Measurements from ENCODE around the gene PANX1.
"Not testable (repeated sequence)": the region's sequence is repeated elsewhere in the genome, so short reads cannot be mapped to it uniquely, and the experiment has no call there.

The PANX1 gene

DNA sequence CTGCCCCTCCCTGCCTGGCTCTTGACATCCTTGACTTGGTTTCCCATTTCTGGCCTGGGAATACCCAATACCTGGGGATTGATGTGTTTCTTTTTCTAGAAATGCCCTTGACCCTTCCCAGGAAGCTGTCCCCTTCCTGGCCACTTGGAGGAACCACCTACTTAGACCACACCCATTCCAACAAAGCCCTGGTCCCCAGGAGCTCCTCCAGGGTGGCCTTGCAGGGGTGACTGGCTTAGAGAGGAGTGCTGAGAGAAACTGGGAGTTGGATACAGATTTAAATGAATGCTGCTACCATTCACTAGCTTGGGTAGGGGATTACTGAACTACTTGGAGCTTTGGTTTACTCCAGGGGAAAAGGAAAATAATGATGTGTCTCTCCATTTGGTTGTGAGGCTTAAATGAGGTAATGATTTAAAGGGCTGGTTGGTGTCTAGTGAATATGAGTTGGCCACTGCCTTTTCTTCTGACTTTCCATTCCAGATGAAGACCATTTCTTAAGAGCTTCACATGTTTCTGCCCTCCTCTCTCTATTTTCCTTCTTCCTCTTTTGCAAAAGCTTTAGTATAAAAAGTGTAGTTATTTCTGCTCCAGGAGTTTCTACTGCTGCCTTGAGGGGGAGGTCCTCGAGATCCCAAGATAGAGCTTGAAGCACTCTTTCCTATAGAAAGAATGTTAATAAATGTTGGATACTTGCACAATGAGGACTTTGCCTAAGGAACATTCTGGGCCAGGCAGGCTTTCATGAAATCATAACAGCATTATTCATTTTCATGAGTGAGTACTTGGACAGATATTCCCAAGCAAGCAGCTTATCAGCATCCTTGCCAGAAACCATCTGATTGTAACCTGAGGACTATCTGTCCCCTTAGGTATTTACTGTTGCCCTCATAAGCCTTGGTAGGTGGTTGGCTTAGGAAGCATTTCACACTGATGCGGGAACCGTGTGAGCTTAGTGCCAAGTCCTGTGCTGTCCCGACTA is 22.4 kb downstream of the PANX1 start:
- DNase-seq: no peak

DNA sequence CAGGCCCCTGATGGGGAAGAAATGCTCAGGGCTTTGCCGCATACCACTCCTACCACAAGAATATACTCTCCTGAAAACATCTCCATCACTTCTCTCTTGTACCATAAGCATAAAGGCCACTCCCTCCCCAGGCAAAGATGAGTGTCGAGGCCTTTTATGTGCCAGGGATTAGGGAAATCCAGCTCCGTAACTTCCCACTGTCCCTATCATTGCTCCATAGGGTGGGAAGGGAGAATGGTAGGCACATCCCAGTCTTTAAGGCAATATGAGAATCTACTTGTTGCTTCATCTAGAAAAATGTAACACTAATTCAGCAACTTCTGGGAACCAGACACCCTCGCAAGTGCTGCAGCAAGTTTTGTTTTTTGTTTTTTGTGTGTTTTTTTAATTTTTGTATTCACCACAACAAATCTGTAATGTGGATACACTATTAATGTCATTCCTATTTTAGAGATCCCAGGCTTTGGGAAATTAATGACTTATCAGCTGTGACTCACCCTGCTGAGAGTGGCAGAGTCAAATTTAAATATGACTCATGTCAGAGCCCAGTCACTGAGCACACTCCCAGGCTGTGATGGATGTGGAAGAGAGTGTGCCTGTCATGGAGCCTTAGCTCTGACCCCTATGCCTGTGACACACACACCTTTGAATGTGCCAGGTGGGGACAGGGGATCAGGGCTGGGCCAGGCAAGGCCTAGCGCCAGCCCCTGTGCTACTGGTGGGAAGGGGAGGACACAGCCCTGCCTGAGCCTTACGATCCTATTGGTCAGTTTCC is 23.4 kb downstream of the PANX1 start:
- no peak for DNase-seq

DNA sequence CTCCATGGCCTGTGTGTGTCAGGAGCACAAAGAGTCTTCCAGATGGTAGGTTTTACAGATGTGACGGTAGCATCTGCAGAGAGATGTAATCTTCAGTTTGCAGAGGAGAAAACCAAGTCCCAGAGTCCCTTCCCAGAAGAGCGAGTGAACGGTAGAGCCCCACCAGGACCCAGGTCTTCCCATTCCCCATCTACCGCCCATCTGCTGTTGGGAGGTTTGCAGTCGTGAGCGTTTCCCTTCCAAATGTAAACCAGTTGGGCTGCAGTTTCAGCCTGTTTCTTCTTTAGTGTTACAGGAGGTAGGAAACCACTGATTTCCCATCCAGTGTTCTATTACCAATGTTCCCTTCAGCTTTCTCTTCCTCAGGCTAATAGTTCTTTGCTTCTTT is 24.0 kb downstream of the PANX1 start:
- peak; percentile 33 for DNase-seq

DNA sequence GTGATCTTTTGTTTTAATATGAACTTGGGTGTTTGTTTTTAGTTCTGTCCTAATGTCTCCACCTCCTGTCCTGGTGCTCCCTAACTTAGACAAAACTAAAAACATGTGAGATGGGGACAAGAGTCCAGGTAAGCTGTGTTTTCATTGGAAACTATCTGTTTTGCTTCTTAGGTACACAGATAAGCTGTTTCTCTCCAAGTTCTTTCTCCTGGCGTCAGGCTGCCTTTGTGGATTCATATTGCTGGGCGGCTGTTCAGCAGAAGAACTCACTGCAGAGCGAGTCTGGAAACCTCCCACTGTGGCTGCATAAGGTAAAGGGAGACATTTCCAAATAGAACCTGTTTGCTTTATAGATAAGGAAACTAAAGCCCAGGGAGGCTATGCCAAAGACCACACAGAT is 24.7 kb downstream of the PANX1 start:
- DNase-seq: no peak

DNA sequence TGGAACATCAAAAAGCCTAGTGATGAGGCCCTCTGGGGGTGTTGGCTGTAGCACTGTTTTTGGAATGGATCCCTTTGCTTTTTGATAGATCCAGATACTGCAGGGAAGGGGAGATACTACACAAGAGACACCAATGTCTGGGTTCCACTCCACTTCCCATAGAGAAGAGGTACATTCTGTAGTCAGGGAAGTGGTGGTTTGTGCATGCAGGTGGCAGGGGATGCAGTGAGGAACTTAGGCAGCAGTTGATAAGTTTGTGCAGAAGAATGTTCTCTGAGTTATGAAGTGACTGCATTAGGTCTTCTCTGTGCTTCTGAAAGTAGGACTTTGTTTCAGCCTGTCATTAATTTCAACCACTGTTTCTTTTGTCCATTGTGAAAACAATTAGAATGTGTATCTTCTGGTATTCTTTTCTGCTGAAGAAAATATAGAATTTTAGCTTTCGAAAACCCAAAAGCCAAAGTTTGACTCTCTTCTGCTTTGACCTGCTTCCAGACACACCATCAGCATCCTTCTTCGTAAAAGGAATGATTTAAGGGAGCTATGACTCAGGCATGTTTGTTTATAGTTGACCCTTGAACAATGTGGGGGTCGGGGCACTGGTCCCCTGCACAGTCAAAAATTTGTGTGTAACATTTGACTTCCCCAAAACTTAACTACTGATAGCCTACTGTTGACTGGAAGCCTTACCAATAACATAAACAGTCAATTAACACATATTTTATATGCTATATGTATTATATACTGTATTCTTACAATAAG is 25.6 kb downstream of the PANX1 start:
- DNase-seq: no peak

DNA sequence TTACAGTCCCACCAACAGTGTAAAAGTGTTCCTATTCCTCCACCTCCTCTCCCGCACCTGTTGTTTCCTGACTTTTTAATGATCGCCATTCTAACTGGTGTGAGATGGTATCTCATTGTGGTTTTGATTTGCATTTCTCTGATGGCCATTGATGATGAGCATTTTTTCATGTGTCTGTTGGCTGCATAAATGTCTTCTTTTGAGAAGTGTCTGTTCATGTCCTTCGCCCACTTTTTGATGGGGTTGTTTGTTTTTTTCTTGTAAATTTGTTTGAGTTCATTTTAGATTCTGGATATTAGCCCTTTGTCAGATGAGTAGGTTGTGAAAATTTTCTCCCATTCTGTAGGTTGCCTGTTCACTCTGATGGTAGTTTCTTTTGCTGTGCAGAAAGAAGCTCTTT is 28.7 kb downstream of the PANX1 start:
- not testable (repeated sequence) for DNase-seq

DNA sequence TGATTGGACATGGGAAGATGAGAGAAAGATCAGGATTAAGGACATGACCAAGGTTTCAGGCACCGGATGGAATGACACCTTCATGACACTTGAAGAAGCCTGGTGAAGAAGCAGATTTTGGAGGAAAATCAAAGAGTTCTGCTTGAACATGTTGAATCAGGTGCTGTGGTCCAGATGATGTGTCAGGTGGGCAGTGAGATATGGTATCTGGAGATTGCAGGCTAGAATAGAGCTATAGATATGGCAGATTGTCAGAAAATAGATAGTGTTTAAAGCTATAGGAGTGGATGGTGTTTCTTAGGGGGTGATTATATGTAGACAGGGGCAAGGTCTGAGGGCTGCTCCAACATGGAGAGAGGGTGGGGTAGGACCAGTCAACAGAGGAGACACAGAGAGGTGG is 40.2 kb downstream of the PANX1 start:
- no peak for DNase-seq

DNA sequence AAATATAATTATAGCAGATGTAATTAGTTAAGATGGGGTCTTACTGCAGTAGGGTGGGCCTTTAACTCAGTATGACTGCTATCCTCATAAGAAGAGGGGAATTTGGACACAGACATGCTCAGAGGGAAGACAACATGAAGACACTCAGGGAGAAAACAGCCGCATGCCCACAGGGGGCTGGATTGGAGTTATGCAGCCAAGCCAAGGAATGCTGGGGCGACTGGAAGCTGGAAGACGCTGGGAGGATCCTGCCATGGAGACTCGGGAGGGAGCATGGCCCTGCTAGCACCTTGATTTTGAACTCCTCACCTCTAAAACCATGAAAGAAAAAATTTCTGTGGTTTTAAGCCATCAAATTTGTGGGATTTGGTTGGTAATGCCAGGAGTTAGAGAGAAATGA is 40.9 kb downstream of the PANX1 start:
- DNase-seq: no peak

DNA sequence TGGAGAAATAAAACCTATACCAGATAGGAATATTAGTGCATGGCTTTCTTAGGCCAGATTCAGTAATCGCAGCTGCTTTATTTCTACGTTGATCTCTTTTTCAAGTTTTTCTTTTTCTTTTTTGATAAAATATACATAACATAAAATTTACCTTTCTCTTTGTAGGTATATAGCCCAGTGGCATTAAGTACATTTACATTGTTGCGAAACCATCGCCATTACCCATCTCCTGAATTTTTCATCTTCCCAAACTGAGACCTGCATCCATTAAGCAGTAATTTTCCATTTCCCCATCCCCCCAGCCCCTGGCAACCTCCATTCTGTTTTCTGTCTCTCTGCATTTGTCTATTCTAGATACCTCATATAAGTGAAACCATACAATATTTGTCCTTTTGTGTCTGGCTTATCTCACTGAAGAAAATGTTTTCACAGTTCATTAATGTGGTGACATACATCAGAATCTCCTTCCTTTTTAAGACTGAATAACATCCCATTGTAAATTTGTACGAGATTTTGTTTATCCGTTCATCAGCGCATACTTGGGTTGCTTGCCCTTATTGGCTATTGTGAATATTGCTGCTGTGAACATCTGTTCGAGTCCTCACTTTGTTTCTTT is 41.4 kb downstream of the PANX1 start:
- no peak for DNase-seq

DNA sequence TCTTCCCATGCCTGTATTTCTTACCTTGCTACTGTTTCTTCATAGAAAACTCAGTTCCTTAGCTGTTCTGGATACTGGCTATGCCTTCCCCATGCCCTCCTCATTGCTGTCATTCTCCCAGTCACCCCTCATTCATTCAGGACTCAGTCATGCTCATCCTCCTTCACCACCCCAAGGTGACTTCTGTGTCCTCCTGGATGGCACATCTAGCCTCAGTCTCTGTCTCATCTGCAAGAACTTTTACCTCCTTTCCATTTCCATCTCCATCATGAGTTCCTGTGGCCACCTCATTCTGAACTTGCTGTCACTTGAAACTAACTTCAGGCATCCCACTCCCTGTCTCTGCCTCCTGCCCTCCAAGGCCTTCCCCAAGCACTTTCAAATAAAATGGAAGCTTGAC is 42.3 kb downstream of the PANX1 start:
- DNase-seq: no peak

DNA sequence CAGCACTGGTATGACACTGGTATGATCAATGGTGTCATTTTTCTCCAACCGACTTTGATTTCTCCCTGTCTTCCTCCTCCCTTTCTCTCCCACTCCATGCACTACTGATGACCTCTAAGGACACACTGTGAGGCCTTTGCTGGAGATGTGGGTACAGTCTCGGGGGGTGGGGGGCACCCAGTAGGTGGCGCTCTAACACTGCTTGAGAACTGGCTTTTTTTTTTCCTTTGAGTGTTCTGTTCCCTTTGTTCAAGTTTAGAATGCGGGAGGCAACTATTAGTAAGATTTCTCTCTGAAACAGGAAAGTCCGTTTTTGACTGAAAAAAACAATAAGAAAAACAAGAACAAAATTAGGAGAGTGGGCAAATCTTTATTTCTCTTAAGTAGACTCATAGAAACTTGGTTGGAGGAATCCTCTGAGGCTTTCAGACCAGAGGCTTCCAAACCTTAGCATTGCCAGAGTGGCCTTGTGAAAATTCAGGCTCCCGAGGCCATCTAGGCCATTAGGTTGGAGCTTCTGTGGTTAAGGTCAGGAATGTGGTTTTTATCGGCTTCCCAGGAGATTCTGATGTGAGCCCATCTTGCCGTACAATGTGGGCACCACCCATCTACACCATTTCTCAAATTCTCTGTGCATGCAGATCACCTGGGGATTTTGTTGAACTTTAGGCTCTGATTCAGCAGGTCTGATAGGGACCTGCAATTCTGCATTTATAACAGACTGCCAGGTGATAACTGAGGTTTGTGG is 43.2 kb downstream of the PANX1 start:
- DNase-seq: peak; percentile 6

DNA sequence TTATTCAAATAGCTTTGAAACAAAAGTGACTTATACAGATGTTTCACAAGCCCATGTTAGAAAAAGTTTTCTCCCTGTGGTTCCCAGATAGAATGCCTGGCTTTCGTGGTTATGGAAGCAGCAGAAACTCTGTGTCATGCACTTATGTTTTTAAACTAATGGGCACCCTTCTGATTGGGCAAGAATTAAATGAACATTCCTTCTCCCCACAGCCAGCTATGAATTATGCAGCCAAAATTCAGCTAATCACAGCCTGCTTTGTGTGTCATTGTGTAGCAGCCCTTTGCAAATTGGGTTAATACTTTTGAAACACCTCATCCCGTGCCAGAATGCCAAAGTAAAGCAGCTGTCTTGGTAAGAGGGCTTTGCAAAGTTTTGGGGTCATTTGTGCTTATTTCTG is 46.9 kb downstream of the PANX1 start:
- no peak for DNase-seq

DNA sequence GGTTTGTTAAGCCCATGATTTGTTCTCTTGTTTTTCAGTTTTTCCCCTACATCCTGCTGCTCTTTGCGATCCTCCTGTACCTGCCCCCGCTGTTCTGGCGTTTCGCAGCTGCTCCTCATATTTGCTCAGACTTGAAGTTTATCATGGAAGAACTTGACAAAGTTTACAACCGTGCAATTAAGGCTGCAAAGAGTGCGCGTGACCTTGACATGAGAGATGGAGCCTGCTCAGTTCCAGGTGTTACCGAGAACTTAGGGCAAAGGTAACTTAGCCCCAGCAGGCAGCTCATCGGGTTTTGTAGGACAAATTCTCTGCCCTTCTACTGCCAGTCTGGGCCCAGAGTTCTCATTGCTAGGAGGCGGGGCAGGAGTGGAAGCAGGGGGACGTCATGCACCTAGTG is 49.7 kb downstream of the PANX1 start:
- DNase-seq: no peak

DNA sequence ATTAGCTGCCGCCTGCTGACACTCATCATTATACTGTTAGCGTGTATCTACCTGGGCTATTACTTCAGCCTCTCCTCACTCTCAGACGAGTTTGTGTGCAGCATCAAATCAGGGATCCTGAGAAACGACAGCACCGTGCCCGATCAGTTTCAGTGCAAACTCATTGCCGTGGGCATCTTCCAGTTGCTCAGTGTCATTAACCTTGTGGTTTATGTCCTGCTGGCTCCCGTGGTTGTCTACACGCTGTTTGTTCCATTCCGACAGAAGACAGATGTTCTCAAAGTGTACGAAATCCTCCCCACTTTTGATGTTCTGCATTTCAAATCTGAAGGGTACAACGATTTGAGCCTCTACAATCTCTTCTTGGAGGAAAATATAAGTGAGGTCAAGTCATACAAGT is 51.1 kb downstream of the PANX1 start:
- DNase-seq: no peak

DNA sequence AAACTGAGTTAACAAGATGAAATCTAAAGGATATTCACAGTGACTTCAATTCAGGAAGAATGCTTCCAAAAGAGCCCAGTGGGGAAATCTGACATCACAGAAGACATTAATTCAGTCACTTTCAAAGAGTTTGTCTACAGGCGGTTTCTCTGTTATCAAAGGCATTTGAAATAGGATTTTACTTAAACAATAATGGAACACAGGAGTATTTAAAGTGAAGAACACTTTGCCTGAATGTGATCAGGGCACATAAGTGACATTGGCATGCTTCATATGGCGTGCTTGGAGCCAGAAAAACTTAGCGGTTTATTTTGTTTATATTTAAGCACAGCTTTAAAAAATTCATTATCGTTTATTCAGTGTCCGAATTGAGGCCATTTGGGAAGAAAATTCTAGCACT is 52.9 kb downstream of the PANX1 start:
- DNase-seq: no peak

DNA sequence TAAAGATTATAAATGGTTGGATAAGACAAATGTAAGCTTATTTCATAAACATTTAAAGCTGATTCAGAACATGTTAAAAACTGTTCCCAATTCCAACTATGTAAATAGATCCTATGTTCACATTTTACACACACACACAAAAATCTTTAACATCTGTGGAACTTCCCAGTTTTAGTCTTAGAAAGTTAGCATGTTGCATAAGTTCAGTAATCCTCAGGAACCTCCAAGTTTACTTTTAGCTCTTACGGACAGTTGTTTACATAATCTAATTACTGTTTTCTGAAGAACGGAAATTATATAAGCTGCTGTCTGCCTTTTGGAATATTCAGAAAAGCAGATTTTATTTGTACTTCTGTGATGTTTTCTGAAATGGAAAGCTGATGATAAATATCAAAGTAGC is 53.3 kb downstream of the PANX1 start:
- DNase-seq: no peak

DNA sequence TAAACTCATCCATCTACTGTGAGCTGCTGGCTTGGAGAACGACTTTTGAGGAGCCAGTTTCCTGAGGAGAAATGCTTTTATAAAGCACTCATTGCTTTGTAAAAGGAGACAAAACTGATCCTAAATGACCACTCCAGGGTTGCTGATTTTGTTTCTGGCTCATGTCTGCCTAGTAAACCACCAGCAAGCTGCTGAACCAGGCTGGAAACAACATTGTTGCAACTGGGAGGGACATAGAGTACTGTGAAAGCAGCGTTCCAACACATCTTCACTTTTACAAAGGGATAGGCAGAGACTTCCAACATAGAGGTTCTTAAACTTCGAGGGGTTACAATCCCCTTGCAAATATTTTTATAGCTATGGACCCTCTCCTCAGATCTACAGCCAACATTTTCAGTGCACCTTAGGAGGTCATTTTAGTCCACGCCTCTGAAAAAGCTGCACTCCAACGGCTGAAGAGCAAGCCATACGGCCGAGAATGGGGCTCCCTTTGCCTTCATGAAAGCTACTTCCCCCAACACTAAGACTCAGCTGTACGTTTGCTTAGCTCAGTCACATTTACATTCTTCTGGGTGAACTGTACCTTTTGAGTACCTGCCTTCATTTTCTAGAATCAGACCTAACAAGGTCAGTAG is 54.7 kb downstream of the PANX1 start:
- no peak for DNase-seq

DNA sequence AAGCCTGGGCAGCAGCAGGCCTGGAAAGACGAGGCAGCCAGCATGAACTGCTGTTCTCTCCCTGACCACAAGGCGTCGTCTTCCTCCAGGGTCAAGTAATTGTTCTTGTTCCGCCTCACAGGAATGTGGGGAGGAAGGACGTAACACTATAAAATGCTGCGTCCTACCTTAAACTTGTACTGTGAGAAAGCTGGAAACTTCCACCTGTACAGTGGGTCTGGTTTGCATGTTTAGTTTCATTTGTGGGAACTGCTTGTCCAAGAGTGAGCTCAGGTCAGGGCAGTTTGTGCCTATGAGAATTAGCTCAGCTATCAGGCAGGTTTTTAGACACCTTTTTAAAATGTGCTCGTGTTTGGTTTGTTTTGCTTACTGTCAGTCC is 55.2 kb downstream of the PANX1 start:
- DNase-seq: peak; percentile 9

DNA sequence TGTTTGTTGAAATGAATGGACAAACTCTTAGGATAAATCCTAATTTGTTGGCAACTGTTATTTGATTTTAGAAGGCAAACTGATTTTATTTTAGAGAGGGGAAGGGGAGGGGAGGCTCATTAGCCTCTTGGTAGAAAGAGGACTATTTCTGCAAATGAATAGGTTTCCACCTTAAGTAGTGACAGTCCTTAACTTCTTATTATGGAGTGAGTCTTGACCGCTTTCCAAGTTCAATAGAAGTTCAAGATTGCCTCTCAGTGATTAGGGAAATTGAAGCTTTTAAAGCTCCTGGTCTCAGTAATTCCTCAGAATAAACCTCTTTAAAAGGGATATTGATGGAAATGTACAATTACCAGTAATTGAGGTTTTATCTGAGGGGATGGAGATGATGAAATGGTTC is 55.7 kb downstream of the PANX1 start:
- no peak for DNase-seq

DNA sequence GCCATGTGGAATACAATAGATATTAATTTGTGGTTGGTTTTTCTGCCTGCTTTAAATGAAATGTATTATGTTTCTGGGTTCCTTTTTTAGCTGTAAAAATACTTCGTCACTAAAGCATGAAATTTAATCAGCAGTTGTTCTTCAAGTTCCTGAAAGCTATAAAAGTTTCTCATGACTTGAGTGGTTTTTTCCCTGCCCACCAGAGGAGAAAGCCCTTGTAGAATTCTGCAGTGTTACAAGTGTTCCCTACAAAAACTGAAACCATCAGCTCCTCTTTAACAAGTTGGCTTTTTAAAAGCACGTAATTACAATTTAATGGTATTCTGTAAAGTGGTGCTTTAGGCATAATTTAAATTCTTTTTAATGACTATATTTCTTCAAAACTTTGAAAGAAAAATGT is 56.2 kb downstream of the PANX1 start:
- no peak for DNase-seq

DNA sequence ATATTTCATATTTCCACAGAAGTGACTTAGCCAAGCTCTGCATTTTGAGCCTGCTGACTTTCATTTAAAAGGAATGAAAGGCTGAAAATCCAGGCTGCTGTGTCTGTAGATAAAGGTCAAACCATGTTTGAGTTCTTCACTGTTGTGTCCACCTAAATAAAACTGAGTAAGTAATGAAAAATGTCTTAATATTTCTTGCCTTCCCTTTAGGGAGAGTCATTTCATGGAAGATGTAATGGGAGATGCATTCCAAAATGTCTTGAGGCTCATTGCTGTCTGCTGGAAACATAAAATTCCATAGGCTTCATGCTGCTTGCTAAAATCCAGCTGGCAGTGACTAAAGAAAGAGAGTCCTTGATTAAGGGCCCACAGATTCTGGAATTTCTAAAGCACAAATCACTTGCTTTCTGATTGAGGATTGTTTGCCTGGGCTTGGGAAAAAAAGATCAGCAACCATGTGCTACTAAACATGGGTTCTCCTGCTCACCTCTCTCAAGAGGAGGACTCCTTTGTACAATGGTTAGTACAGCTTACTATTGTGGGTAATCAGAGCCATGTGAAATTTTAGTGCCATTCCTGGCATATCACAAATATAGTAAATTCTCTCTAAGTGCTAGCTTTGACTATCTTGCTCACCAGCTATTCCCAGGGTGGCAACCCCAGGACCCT is 56.9 kb downstream of the PANX1 start:
- no peak for DNase-seq
